ENCODE measurements around the gene MMP28.

- TF ChIP-seq, protein P1, sequence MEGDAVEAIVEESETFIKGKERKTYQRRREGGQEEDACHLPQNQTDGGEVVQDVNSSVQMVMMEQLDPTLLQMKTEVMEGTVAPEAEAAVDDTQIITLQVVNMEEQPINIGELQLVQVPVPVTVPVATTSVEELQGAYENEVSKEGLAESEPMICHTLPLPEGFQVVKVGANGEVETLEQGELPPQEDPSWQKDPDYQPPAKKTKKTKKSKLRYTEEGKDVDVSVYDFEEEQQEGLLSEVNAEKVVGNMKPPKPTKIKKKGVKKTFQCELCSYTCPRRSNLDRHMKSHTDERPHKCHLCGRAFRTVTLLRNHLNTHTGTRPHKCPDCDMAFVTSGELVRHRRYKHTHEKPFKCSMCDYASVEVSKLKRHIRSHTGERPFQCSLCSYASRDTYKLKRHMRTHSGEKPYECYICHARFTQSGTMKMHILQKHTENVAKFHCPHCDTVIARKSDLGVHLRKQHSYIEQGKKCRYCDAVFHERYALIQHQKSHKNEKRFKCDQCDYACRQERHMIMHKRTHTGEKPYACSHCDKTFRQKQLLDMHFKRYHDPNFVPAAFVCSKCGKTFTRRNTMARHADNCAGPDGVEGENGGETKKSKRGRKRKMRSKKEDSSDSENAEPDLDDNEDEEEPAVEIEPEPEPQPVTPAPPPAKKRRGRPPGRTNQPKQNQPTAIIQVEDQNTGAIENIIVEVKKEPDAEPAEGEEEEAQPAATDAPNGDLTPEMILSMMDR (IDR thresholded peaks at IDR 0.05) = no peak
- no peak for TF ChIP-seq POLR2A (IDR thresholded peaks at IDR 0.05)
Observed at GRCh38 chr17:35765086-35765710, 30.2 kb downstream of the MMP28 start.

Measured in body of pancreas (tissue), 4 donors.